ENCODE measurements around the gene OCA2. TPM values are rescaled to one million over a fixed set of nuclear protein-coding genes. Genes with fewer than 3 reads are reported as not detected.
A peak's percentile ranks its signal among the peaks of the same experiment; 100 is the strongest.
"Not testable (repeated sequence)": the region's sequence is repeated elsewhere in the genome, so short reads cannot be mapped to it uniquely, and the experiment has no call there.

The OCA2 gene
- total and polyA plus RNA-seq, 2 of the 8 experiments (the other 6 are each of a cell fraction or from before 2014, with no cell fraction given) = 0.20 TPM

GRCh38 chr15:28136236-28136904, 37.3 kb upstream of the OCA2 start:
- FAIRE-seq = peak; percentile 7

More at GRCh38 chr15:28136236-28136904, 37.3 kb upstream of the OCA2 start:
- not testable (repeated sequence) for H2AFZ ChIP-seq (ENCODE audit: low read length); H3K9me3 ChIP-seq (ENCODE audit: insufficient read depth in 2 of 2, low read depth in 1 of 2, low read length in 1 of 2); H3K23ac ChIP-seq (ENCODE audit: insufficient read length); H3K27me3 ChIP-seq (replicated peaks in 1 of 4; ENCODE audit: control insufficient read depth in 3 of 4, extremely low read depth in 1 of 4, insufficient read depth in 3 of 4, low read length in 3 of 4); H3K4ac ChIP-seq (replicated peaks; ENCODE audit: insufficient read length, low read depth, low read length); H3K9ac ChIP-seq (replicated peaks in 1 of 4; ENCODE audit: extremely low read depth in 1 of 4, low read depth in 3 of 4, low read length in 3 of 4); H2BK120ac ChIP-seq (replicated peaks; ENCODE audit: low read depth, low read length); H3K79me2 ChIP-seq (ENCODE audit: control insufficient read depth in 1 of 2, insufficient read depth in 2 of 2, low read length in 2 of 2); H2BK12ac ChIP-seq (ENCODE audit: low read depth, low read length); H3K79me1 ChIP-seq (ENCODE audit: low read depth, low read length); H2BK5ac ChIP-seq (ENCODE audit: low read depth, low read length); H2AK5ac ChIP-seq (ENCODE audit: low read depth, low read length); H4K91ac ChIP-seq (replicated peaks; ENCODE audit: insufficient read length, low read length); DNase-seq (ENCODE audit: low read depth in 1 of 2, low spot score in 2 of 2); H3K4me2 ChIP-seq (ENCODE audit: insufficient read depth in 1 of 2, low read depth in 2 of 2, low read length in 2 of 2); H2BK15ac ChIP-seq (ENCODE audit: low read length); H3K27ac ChIP-seq (ENCODE audit: low read depth, low read length); H3K23me2 ChIP-seq (ENCODE audit: low read depth, low read length); H3K14ac ChIP-seq (ENCODE audit: insufficient read length); H3K4me3 ChIP-seq (ENCODE audit: extremely low read depth in 1 of 4, insufficient read depth in 2 of 4, low read depth in 3 of 4, low read length in 4 of 4); H4K5ac ChIP-seq (ENCODE audit: insufficient read length, low read depth, low read length); H3K4me1 ChIP-seq (replicated peaks in 1 of 4; ENCODE audit: control insufficient read depth in 3 of 4, insufficient read depth in 4 of 4, low read length in 3 of 4); H3K56ac ChIP-seq (replicated peaks; ENCODE audit: insufficient read length, low read depth, low read length); H2BK20ac ChIP-seq (ENCODE audit: low read length); H3K18ac ChIP-seq (ENCODE audit: extremely low read depth, low read length); H4K8ac ChIP-seq (ENCODE audit: extremely low read depth, insufficient read depth, low read length); H4K20me1 ChIP-seq (replicated peaks in 1 of 2; ENCODE audit: control insufficient read depth in 1 of 2, insufficient read depth in 2 of 2, low read length in 2 of 2)
- H3K36me3 ChIP-seq (ENCODE audit: control insufficient read depth in 2 of 4, insufficient read depth in 4 of 4, low read length in 3 of 4) = peaks cover 6 to 25% (median 17%) of the 10 kb centered on the region in 4 experiments
- WGBS, 2 experiments (ENCODE audit: extremely low coverage in 1 of 2, insufficient coverage in 1 of 2, insufficient read length in 1 of 2, insufficient replicate concordance in 2 of 2, low coverage in 1 of 2, low lambda C conversion rate in 2 of 2, missing lambda C conversion rate in 1 of 2) = 90% methylated on average over 6 of the region's 6 CpGs; no CpG with 5 or more reads in 1 of the 2 experiments
- POLR2A ChIA-PET (ENCODE audit: partially characterized antibody) = interaction anchor here (0.7 kb wide), 1 partner anchor 128 kb away, joined by 3 read pairs; no protein-coding TSS in a partner anchor
- CTCF ChIA-PET (ENCODE audit: partially characterized antibody) = interaction anchor here (3.8 kb wide), 1 partner anchor 10 kb away, joined by 16 read pairs; no protein-coding TSS in a partner anchor

All from H1 (cell line).